HG03565 (cell line): Measurements from ENCODE around the gene UGT1A8.

Experiments
- ATAC-seq: cut with Tn5 transposase; IDR thresholded peaks from one replicate; pipeline ENCODE4 v1.9.1; 2021; ENCODE audit warnings: mild to moderate bottlenecking, moderate library complexity; ENCODE audit not compliant: unreplicated experiment

UGT1A8 gene

DNA sequence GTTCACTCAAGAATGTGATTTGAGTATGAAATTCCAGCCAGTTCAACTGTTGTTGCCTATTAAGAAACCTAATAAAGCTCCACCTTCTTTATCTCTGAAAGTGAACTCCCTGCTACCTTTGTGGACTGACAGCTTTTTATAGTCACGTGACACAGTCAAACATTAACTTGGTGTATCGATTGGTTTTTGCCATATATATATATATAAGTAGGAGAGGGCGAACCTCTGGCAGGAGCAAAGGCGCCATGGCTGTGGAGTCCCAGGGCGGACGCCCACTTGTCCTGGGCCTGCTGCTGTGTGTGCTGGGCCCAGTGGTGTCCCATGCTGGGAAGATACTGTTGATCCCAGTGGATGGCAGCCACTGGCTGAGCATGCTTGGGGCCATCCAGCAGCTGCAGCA, 142.6 kb downstream of the UGT1A8 start, which contains the start of gene UGT1A1:
Gene UGT1A1 (plus strand): TSS at position 228 of the 400 bp plus-strand sequence. CDS start 18 bp downstream, at position 246.
- no peak for ATAC-seq

DNA sequence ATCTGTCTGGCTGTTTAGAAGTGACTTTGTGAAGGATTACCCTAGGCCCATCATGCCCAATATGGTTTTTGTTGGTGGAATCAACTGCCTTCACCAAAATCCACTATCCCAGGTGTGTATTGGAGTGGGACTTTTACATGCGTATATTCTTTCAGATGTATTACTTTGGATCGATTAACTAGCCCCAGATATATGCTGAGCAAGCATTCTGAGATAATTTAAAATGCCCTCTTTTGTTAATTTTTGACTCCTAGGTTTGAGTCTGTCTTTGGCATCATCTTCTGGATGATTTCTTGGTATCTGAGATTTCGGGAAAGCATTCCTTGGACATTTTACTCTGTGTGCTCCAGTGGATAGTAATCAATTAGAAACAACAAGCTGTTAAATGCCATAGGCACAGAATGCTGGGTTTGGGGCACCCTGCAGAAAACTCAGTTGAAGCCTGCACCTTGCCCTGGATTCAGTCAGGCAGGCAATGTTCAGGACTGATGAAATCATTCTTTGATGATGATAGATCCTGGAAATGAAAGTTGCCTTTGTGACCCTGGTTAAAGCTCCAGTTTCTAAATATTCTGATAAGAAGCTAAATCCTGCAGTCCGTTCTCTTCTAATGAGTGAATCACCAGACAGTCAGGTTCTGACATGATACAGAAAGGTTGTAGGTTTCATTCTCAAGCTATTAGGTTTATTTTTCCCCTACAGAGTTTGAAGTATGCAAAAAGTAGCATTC, 143.8 kb downstream of the UGT1A8 start:
- ATAC-seq, result no peak

GRCh38 chr2:233764264-233764663, 146.8 kb downstream of the UGT1A8 start:
- ATAC-seq, result no peak

GRCh38 chr2:233764761-233765160, 147.3 kb downstream of the UGT1A8 start:
- ATAC-seq, result no peak

DNA sequence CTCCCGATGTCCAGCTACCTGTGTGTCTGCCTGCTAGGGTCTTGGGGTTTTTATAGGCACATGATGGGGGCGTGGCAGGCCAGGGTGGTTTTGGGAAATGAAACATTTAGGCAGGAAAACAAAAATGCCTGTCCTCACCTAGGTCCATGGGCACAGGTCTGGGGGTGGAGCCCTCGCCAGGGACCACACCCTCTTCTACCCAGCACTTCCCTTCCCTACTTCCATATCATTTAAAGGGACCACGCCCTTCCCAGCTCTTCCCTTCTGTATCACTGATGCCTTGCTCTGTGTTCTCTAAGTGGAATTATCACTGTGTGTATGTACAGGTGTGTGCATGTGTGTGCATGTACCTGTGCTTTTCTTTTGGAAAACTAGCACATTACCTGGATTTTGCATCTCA, 149.0 kb downstream of the UGT1A8 start:
- no peak for ATAC-seq

DNA sequence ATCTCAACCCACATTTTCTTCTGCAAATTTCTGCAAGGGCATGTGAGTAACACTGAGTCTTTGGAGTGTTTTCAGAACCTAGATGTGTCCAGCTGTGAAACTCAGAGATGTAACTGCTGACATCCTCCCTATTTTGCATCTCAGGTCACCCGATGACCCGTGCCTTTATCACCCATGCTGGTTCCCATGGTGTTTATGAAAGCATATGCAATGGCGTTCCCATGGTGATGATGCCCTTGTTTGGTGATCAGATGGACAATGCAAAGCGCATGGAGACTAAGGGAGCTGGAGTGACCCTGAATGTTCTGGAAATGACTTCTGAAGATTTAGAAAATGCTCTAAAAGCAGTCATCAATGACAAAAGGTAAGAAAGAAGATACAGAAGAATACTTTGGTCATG, 150.6 kb downstream of the UGT1A8 start:
- ATAC-seq, result no peak

DNA sequence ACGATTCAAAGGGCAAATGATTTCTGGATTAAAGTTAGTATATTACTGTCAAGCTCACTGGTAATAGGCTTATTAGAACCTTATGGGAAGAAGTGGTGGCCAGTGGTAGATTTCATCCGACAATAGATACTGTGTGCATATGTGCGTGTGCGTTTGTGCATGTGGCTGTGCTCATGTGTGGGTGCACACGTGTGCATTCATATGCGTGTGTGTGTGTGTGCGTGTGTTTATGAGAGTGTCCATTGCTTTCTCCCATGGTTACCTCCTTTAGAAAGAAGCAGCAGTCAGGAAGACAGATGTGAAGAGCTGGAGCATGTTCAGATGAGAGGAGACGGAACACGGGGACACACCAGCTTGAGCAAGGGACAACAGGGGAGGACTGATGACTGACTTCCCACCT, 151.8 kb downstream of the UGT1A8 start:
- no peak for ATAC-seq

DNA sequence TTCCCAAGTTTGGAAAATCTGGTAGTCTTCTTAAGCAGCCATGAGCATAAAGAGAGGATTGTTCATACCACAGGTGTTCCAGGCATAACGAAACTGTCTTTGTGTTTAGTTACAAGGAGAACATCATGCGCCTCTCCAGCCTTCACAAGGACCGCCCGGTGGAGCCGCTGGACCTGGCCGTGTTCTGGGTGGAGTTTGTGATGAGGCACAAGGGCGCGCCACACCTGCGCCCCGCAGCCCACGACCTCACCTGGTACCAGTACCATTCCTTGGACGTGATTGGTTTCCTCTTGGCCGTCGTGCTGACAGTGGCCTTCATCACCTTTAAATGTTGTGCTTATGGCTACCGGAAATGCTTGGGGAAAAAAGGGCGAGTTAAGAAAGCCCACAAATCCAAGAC, 154.7 kb downstream of the UGT1A8 start:
- ATAC-seq, result no peak

- ATAC-seq, result no peak
These were observed 155.2 kb downstream of the UGT1A8 start for GRCh38 chr2:233772583-233772982.

DNA sequence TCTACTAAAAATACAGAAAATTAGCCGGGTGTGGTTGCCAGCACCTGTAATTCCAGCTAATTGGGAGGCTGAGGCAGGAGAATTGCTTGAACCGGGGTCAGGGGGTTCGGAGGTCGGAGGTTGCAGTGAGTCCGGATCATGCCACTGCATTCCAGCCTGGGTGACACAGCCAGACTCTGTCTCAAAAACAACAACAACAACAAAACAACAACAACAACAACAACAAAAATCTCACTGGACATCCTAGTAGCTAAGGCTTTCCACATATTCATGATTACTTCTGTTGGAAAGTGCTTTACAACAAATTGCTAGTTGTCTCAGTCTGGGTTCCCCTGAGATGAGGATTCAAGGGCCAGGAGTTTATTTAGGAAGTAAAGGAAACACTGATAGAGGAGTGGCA, 156.4 kb downstream of the UGT1A8 start:
- ATAC-seq, result no peak

DNA sequence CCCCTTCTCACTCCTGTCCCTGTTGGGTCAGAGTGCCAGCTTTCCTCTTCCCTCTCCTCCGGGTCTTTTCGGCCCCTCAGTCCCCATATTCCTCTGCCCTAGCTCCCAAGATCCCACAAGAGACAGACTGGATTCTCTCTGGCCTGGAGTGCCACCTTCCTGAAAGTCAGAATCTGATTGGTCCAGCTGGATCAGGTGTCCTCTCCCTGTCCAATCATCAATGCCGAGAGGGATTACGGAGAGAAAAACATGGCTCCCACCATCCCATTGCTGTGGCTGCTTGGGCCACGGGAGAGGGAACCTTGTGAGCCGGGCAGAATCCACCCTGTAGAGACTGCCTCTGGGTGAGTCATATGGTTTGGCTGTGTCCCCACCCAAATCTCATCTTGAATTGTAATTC, 158.0 kb downstream of the UGT1A8 start:
- no peak for ATAC-seq

DNA sequence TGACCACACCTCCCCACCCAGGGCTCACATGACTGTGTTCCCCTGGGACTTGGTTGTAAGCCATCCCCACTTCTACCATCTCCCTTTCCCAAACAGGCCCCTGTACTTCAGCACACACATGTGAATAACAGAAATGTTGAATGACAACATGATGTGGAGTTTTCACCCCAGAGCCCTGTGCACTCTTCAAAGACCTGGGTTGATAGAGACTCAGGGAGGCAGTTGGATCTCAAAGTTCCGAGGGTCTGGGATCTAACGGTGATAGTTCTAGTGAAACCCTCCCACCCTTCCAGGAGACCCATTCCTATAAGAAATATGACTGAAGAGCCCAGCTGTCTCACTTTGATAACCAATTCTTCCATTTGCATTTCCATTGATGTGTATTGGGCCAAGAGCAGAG, 160.6 kb downstream of the UGT1A8 start, which contains the start of gene MROH2A:
Gene MROH2A (plus strand): TSS at position 301 of the 400 bp plus-strand sequence. CDS start 1,029 bp downstream, outside the sequence.
- no peak for ATAC-seq

- ATAC-seq, result no peak
These were observed 162.3 kb downstream of the UGT1A8 start for GRCh38 chr2:233779722-233780121.

DNA sequence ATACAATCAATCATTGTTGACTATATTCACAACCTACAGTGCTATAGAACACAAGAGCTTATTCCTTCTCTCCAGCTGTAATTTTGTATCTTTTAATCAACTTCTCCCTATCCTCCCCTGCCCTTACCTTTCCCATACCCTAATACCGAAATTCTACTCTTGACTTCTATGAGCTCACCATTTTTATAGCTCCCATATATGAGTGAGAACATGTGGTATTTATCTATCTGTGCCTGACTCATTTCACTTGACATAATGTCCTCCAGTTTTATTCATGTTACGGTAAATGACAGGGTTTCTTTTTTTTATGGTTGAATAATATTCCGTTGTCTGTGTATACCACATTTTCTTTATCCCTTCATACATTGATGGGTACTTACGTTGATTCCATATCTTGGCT, 163.3 kb downstream of the UGT1A8 start:
- no peak for ATAC-seq

GRCh38 chr2:233789554-233789953, 172.1 kb downstream of the UGT1A8 start:
- ATAC-seq, result no peak

DNA sequence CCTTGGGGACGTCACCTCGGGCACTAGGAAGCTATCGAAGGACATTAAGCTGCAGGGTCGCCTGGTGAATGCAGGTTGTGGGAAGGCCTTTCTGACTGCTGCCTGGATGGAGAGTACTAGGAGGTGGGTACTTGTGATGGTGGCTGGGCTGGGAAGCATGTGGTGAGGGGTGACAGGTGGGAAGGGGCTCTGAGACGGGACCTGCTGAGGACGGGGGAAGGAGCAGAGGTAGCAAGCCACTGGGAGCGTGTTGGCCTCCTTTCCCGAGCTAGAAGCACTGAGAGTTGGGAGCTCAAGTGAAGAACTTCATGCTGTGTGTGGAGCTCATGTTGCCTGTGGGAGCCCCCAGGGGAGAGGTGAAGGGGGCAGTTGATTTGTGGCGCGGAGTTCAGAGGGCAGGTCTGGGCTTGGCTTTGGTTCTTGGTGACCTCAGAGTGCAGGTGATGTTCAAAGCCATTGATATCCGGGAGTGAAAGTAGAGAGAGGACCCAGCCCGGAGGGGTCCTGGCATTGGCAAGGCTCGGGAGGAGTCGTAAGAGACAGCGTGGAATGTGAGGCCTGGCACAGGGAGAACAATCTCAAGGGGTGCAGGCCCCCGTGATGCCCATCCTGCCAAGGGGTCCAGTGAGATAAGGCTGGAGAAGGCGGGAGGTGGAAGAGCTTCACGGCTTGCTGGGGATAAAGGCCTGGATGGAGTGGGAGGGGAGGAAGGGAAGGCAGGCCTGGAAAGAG, 173.9 kb downstream of the UGT1A8 start:
- ATAC-seq, result no peak

DNA sequence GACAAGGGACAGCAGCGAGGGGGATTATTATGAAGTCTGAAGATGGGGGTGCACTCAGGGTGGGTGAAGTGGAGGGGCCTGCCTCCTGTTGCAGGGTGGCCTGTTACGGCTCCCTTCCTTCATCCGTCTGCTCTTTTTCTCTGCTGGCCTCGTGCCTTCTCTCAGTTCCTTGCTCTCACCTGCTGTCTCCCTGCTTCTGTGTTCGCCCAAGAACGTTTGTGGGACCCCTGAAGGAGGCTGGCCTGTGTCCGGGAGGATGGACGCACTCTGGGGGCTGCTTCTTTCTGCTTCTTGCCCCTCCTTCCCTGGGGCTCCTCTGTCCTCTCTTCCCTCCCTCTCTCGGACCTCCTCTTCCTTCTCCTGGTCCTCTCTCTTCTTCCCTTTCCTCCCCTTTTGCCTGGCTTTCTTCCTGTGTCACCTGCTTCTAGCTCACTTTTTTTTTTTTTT, 174.5 kb downstream of the UGT1A8 start:
- ATAC-seq, result no peak

GRCh38 chr2:233792720-233793119, 175.3 kb downstream of the UGT1A8 start:
- ATAC-seq, result no peak

GRCh38 chr2:233793465-233794127, 176.2 kb downstream of the UGT1A8 start:
- ATAC-seq, result no peak

- no peak for ATAC-seq
These were observed 176.8 kb downstream of the UGT1A8 start for GRCh38 chr2:233794128-233794658.

DNA sequence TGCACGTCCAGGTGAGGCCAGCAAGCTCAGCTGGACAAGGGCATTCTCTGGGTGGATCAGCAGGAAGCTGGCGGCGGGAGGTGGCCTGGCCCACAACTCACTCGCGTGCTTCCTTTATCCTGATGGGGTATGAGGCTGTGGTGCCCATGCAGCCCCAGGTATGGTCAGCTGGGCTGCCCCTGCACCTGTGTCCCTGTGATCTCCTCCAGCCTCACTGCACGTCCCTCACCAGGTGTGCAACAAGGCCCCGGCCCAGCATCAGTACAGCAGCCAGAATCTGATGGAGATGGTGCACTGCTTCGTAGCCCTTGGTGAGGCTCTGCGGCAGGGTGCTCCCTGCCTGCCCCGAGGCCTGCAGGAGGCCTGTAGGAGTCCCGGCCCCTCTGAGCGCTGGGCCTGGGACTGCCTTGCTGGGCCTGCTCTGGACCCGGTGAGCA, 178.3 kb downstream of the UGT1A8 start:
- ATAC-seq, result no peak
